ENCODE measurements around the gene MRPS15. TPM values are rescaled to one million over a fixed set of nuclear protein-coding genes. Genes with fewer than 3 reads are reported as not detected.

Gene MRPS15
- total and polyA plus RNA-seq, 4 donors, result 41.8 to 95.0 (median 59.8) TPM

DNA sequence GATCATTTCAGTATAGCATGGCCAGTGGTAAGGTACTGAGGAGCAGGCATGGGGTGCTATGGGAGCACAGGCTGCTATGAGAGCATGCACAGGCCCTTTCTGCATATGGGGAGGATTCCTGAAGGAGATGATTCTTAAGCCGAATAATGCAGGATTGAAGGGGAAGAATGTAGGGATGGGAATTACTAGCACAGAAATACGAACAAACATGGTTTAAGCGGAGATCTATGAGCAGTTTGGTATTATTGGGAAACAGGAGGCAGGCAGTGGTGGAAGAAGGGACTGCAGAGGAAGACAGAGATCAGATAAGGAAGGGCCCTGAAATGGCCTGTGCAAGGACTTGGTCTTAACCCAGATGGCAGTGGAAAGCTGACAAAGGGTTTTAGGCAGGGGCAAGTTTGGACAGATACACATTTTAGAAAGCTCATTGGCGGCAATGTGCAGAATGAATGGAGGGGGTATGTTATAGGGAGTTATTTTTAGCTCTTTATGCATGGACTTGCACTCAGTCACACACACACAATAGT, 15.6 kb downstream of the MRPS15 start:
- Histone ChIP-seq H3K36me3 (ENCODE audit: control insufficient read depth in 4 of 4, insufficient read depth in 3 of 4, low read depth in 1 of 4, low read length in 3 of 4) (no peaks in the 10 kb centered on the region), H3K27ac (ENCODE audit: low read depth in 1 of 2, low read length in 2 of 2) (no peak overlapping the region), H3K27me3 (ENCODE audit: control insufficient read depth in 4 of 4, insufficient read depth in 4 of 4, low read length in 3 of 4) (no peaks in the 10 kb centered on the region), H3K4me1 (ENCODE audit: control insufficient read depth in 4 of 4, insufficient read depth in 4 of 4, low read length in 3 of 4) (peaks cover 3 to 13% (median 6%) of the 10 kb centered on the region in 4 donors), H3K9ac (ENCODE audit: low read depth in 1 of 2, low read length in 2 of 2) (no peak overlapping the region), H3K9me3 (ENCODE audit: control insufficient read depth in 4 of 4, low read length in 3 of 4) (no peaks in the 10 kb centered on the region), H3K4me3 (ENCODE audit: low read depth in 1 of 3, low read length in 3 of 3) (no peak overlapping the region)
- TF ChIP-seq, protein P1, sequence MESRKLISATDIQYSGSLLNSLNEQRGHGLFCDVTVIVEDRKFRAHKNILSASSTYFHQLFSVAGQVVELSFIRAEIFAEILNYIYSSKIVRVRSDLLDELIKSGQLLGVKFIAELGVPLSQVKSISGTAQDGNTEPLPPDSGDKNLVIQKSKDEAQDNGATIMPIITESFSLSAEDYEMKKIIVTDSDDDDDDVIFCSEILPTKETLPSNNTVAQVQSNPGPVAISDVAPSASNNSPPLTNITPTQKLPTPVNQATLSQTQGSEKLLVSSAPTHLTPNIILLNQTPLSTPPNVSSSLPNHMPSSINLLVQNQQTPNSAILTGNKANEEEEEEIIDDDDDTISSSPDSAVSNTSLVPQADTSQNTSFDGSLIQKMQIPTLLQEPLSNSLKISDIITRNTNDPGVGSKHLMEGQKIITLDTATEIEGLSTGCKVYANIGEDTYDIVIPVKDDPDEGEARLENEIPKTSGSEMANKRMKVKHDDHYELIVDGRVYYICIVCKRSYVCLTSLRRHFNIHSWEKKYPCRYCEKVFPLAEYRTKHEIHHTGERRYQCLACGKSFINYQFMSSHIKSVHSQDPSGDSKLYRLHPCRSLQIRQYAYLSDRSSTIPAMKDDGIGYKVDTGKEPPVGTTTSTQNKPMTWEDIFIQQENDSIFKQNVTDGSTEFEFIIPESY (IDR thresholded peaks at IDR 0.05), result no peak
- TF ChIP-seq SP1 (IDR thresholded peaks at IDR 0.05), result no peak
- TF ChIP-seq JUND (IDR thresholded peaks at IDR 0.05), result no peak
- TF ChIP-seq FOXA2 (IDR thresholded peaks at IDR 0.05), result no peak
- TF ChIP-seq, protein P2, sequence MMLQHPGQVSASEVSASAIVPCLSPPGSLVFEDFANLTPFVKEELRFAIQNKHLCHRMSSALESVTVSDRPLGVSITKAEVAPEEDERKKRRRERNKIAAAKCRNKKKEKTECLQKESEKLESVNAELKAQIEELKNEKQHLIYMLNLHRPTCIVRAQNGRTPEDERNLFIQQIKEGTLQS (IDR thresholded peaks at IDR 0.05), result no peak
- no peak for TF ChIP-seq YY1 (IDR thresholded peaks at IDR 0.05)
- TF ChIP-seq HNF4A (conservative IDR thresholded peaks at IDR 0.05), result no peak
- no peak for TF ChIP-seq HNF4G (IDR thresholded peaks at IDR 0.05)
- TF ChIP-seq, protein P3, sequence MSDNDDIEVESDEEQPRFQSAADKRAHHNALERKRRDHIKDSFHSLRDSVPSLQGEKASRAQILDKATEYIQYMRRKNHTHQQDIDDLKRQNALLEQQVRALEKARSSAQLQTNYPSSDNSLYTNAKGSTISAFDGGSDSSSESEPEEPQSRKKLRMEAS (IDR thresholded peaks at IDR 0.05), result no peak
- TF ChIP-seq TAF1 (conservative IDR thresholded peaks at IDR 0.05), result no peak
- DNase-seq (ENCODE audit: low spot score), result no peak
- 93% methylated on average over 4 of the region's 4 CpGs for WGBS

DNA sequence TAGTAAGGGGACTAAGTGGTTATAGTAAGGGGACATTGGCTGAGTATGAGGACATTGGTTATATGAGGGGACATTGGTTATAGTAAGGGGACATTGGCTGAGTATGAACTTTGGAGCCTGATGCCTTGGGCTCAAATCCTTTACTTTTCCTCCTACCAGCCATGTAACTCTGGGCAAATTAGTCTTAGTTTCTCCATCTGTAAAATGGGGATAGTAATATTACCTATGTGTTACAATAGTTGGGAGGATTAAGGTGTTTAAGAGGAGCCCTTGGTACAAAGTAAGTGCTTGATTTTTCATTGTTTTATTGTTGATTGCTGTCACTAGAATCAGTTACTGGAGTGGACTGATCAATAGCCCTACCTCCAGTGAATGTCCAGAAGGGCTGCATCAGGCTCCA, 16.7 kb downstream of the MRPS15 start:
- no peak overlapping the region for H3K9ac ChIP-seq (ENCODE audit: low read depth in 1 of 2, low read length in 2 of 2)
- no peak for TF ChIP-seq FOXA1 (IDR thresholded peaks at IDR 0.05)
- no peak for DNase-seq (ENCODE audit: low spot score)
- peaks cover 3 to 13% (median 6%) of the 10 kb centered on the region in 4 donors for H3K4me1 ChIP-seq (ENCODE audit: control insufficient read depth in 4 of 4, insufficient read depth in 4 of 4, low read length in 3 of 4)
- H3K36me3 ChIP-seq (ENCODE audit: control insufficient read depth in 4 of 4, insufficient read depth in 3 of 4, low read depth in 1 of 4, low read length in 3 of 4), result no peaks in the 10 kb centered on the region
- H3K27me3 ChIP-seq (ENCODE audit: control insufficient read depth in 4 of 4, insufficient read depth in 4 of 4, low read length in 3 of 4), result no peaks in the 10 kb centered on the region
- H3K4me3 ChIP-seq (ENCODE audit: low read depth in 1 of 3, low read length in 3 of 3), result no peak overlapping the region
- no peak overlapping the region for H3K27ac ChIP-seq (ENCODE audit: low read depth in 1 of 2, low read length in 2 of 2)
- H3K9me3 ChIP-seq (ENCODE audit: control insufficient read depth in 4 of 4, low read length in 3 of 4), result no peaks in the 10 kb centered on the region

DNA sequence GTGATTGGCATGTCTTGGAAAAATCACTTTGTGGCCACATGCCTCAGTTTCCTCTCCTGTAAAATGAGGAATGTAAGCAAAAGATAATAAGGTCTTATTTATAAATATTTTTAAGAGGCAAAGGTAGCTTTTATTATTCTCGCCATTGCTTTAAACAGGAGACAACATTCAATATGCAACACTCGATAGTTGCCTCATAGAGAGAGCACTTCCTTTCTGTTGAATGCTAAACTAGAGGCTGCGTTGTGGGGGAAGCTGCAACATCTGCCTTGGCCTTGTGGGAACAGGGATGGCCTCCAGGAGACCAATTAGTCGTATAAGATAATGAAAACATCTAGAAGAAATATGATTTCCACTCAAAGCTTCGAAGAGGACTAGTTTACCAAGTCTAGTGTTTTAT, 17.4 kb downstream of the MRPS15 start:
- Histone ChIP-seq H3K4me1 (ENCODE audit: control insufficient read depth in 4 of 4, insufficient read depth in 4 of 4, low read length in 3 of 4) (peaks cover 3 to 13% (median 6%) of the 10 kb centered on the region in 4 donors), H3K27me3 (ENCODE audit: control insufficient read depth in 4 of 4, insufficient read depth in 4 of 4, low read length in 3 of 4) (no peaks in the 10 kb centered on the region), H3K9ac (ENCODE audit: low read depth in 1 of 2, low read length in 2 of 2) (no peak overlapping the region), H3K9me3 (ENCODE audit: control insufficient read depth in 4 of 4, low read length in 3 of 4) (no peaks in the 10 kb centered on the region), H3K36me3 (ENCODE audit: control insufficient read depth in 4 of 4, insufficient read depth in 3 of 4, low read depth in 1 of 4, low read length in 3 of 4) (no peaks in the 10 kb centered on the region), H3K27ac (ENCODE audit: low read depth in 1 of 2, low read length in 2 of 2) (no peak overlapping the region), H3K4me3 (ENCODE audit: low read depth in 1 of 3, low read length in 3 of 3) (no peak overlapping the region)
- 77% methylated on average over 5 of the region's 5 CpGs for WGBS
- TF ChIP-seq, protein P2 (IDR thresholded peaks at IDR 0.05), result no peak
- TF ChIP-seq SP1 (IDR thresholded peaks at IDR 0.05) (no peak), GABPA (IDR thresholded peaks at IDR 0.05 in 1 of 2, conservative IDR thresholded peaks at IDR 0.05 in 1 of 2) (no peak), EGR1 (IDR thresholded peaks at IDR 0.05; ENCODE audit: low read depth in 2 of 2) (no peak), HNF4A (conservative IDR thresholded peaks at IDR 0.05) (no peak), RXRA (IDR thresholded peaks at IDR 0.05) (no peak), HNF4G (IDR thresholded peaks at IDR 0.05) (no peak), FOXA2 (IDR thresholded peaks at IDR 0.05) (no peak), NR2F2 (IDR thresholded peaks at IDR 0.05) (no peak)
- TF ChIP-seq, protein P3 (IDR thresholded peaks at IDR 0.05), result no peak
- TF ChIP-seq, protein P4, sequence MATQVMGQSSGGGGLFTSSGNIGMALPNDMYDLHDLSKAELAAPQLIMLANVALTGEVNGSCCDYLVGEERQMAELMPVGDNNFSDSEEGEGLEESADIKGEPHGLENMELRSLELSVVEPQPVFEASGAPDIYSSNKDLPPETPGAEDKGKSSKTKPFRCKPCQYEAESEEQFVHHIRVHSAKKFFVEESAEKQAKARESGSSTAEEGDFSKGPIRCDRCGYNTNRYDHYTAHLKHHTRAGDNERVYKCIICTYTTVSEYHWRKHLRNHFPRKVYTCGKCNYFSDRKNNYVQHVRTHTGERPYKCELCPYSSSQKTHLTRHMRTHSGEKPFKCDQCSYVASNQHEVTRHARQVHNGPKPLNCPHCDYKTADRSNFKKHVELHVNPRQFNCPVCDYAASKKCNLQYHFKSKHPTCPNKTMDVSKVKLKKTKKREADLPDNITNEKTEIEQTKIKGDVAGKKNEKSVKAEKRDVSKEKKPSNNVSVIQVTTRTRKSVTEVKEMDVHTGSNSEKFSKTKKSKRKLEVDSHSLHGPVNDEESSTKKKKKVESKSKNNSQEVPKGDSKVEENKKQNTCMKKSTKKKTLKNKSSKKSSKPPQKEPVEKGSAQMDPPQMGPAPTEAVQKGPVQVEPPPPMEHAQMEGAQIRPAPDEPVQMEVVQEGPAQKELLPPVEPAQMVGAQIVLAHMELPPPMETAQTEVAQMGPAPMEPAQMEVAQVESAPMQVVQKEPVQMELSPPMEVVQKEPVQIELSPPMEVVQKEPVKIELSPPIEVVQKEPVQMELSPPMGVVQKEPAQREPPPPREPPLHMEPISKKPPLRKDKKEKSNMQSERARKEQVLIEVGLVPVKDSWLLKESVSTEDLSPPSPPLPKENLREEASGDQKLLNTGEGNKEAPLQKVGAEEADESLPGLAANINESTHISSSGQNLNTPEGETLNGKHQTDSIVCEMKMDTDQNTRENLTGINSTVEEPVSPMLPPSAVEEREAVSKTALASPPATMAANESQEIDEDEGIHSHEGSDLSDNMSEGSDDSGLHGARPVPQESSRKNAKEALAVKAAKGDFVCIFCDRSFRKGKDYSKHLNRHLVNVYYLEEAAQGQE (IDR thresholded peaks at IDR 0.05), result no peak
- DNase-seq (ENCODE audit: low spot score), result no peak
